GM13977 (cell line): Measurements from ENCODE around the gene LRP1B.

Source experiments
- DNase-seq: peaks from one replicate; pipeline ENCODE4 v3.0.0; 2012; ENCODE audit warnings: low spot score
- CTCF ChIP-seq: IDR thresholded peaks from 2 replicates; pipeline ENCODE4 v1.5.1; 2012; ENCODE audit warnings: mild to moderate bottlenecking, control low read depth; ENCODE audit not compliant: insufficient read depth; ENCODE audit errors: extremely low read depth, missing control alignments
- in situ Hi-C: fragments of 300-500 bp; cut with MboI; formaldehyde crosslinking; loops from one replicate; pipeline ENCODE4 v1.12.0; 2022; ENCODE audit warnings: low sequenced_read_pairs, low pct_unique_long_range_greater_than_20kb, mixed read lengths, inconsistent platforms; ENCODE audit not compliant: unreplicated experiment

The LRP1B gene

GRCh38 chr2:141526760-141527159 is 604.1 kb downstream of the LRP1B start:
- in situ Hi-C loops, result no loop called here
- no peak for TF ChIP-seq CTCF
- DNase-seq, result no peak

DNA sequence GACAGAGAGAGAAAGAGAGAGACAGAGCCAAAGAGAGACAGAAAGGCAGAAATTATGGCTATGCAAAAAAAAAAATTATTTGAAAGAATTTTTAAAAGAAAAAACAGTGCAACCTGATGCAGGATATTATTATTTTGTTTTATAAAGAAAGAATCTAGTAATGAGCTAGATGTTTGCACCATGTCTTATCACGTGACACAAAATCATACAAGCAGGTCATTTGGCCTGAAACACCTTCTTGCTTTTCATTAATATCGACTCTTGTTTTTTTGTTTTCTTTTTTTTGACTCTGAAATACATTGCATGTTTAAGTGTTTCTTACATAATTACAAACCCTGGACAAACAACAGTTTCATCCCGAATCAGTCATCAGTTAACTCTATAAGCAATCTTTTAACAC is 606.0 kb downstream of the LRP1B start:
- DNase-seq, result no peak
- TF ChIP-seq CTCF, result no peak
- in situ Hi-C loops, result no loop called here

DNA sequence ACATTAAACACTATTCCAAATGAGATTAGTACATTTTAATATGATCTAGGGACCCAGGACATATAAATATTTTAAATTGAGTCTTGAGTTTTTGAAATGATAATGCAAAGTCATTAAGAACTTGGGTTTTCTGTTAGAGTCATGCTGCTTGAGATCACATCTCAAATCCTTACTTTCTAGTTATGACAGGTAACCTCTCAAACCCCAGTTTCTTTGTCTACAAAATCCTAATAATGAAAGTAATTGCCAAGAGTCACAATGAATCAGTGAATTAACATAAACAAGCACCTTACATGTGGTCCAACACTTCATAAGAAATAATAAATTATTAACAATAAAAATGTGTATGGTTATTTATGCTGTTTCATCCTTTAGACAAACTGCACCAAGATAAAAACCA is 607.6 kb downstream of the LRP1B start:
- no peak for DNase-seq
- in situ Hi-C loops, result no loop called here
- TF ChIP-seq CTCF, result no peak

DNA sequence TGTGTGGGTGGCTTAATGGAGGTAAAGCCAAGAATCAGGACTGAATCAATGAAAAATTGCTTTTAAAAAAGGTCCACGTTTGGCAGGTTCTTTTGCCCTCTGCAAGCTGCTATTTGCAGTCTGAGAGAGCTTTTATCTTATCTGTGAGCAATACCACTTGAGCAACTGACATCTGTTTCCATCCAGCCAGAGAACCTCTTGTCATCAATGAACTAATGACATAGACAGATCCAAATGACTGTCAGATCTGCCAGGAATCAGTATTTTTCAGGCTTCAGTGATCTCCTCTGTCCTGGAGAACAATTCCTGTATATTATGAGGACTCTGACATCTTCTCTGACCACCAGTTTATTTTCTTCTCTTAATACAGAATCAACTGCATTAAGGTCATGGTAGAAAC is 608.1 kb downstream of the LRP1B start:
- in situ Hi-C loops, result no loop called here

GRCh38 chr2:141522048-141522447 is 608.8 kb downstream of the LRP1B start:
- no peak for TF ChIP-seq CTCF
- no peak for DNase-seq
- in situ Hi-C loops, result no loop called here

More for the DNA sequence above, 608.1 kb downstream of the LRP1B start:
- TF ChIP-seq CTCF, result no peak
- DNase-seq, result no peak

DNA sequence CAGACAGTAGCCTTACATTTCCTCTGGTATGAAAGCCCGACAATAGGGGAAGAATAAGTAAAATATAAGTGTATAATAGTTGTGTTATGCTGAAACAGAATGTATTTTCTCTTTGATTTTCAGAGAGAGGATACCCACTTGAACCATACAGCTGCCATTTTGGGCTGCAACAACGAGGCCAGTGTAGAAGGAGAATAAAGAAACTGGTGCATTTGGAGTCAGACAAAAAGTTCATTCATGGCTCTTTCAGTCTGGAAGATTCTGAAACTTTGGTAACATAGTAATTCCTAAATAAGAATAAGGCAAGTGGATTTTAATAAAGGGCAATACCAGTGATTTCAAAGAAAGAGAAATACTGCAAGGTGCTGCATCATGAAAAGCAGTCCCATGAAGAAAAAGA is 610.9 kb downstream of the LRP1B start:
- in situ Hi-C loops, result no loop called here
- no peak for DNase-seq
- TF ChIP-seq CTCF, result no peak

- DNase-seq, result no peak
- in situ Hi-C loops, result no loop called here
- TF ChIP-seq CTCF, result no peak
These were observed 612.9 kb downstream of the LRP1B start for GRCh38 chr2:141517852-141518421.
